Stomach (tissue), 4 donors: Measurements from ENCODE around the gene RAB8B.

Experiments
- POLR2A ChIP-seq, 4 donors: fragments of 450-650 bp; IDR thresholded peaks; one replicate each; pipeline ENCODE4 v1.6.1; 2016; ENCODE audit warnings: antibody characterized with exemption in 4 of 4, control low read depth in 2 of 4, mild to moderate bottlenecking in 1 of 4, moderate library complexity in 1 of 4
- POLR2AphosphoS5 ChIP-seq, 3 donors: sonication (generic); formaldehyde crosslinking; IDR thresholded peaks; one replicate each; pipeline ENCODE4 v1.6.1; 2016; ENCODE audit warnings: antibody characterized with exemption in 3 of 3
- TF ChIP-seq, protein P1 (sequence below), 7 experiments: fragments of 450-650 bp in 4 of 7; fragments of 200-600 bp in 3 of 7; sonication (generic) in 3 of 7; IDR thresholded peaks; one replicate each; pipeline ENCODE4 v1.5.1; 2016 to 2019; ENCODE audit warnings: antibody characterized with exemption in 7 of 7, control low read depth in 2 of 7, mild to moderate bottlenecking in 1 of 7

DNA sequence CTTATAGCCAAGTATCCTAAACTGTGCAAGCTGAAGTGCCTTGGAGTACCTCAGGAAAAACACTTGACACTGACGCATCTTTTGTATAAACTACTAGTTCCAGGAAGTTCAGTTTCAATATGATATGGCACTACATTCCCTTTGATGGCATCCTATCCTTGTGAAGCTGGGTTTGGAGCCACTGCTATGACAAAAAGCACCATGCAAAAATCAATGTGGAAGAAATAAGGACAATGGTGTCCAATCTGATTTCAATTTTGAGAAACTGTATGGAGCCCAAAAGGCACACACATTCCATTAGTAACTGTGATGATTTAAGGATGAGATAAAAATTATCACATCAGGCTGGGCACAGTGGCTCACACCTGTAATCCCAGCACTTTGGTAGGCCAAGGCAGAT lies 37.7 kb upstream of the RAB8B start:
- TF ChIP-seq POLR2AphosphoS5 (IDR thresholded peaks at IDR 0.05) (no peak), POLR2A (IDR thresholded peaks at IDR 0.05) (no peak)
- TF ChIP-seq, protein P1, sequence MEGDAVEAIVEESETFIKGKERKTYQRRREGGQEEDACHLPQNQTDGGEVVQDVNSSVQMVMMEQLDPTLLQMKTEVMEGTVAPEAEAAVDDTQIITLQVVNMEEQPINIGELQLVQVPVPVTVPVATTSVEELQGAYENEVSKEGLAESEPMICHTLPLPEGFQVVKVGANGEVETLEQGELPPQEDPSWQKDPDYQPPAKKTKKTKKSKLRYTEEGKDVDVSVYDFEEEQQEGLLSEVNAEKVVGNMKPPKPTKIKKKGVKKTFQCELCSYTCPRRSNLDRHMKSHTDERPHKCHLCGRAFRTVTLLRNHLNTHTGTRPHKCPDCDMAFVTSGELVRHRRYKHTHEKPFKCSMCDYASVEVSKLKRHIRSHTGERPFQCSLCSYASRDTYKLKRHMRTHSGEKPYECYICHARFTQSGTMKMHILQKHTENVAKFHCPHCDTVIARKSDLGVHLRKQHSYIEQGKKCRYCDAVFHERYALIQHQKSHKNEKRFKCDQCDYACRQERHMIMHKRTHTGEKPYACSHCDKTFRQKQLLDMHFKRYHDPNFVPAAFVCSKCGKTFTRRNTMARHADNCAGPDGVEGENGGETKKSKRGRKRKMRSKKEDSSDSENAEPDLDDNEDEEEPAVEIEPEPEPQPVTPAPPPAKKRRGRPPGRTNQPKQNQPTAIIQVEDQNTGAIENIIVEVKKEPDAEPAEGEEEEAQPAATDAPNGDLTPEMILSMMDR (IDR thresholded peaks at IDR 0.05), result no peak
